HepG2 (cell line): ENCODE results near the gene PRKN. TPM values are rescaled to one million over a fixed set of nuclear protein-coding genes. Genes with fewer than 3 reads are reported as not detected.

Experiments
- ATAC-seq: fragments of 200-7000 bp; cut with Tn5 transposase; 3 replicates; pipeline ENCODE4 v1.9.1; 2020; ENCODE audit warnings: mild to moderate bottlenecking, moderate library complexity
- BruUV-seq: library from RNA; stranded (reverse); fragments of 400-500 nt; replicated peaks from 2 replicates; lab custom pipeline; 2021; lab: Mats Ljungman, UMichigan
- CTCF ChIA-PET: fragments of 300-600 bp; formaldehyde crosslinking; extraction: SDS; loops from one replicate; lab custom pipeline; 2021; ENCODE audit warnings: low total read pairs, inconsistent platforms, low intra/inter-chr PET ratio; lab: Yijun Ruan, JAX
- POLR2A ChIA-PET: fragments of 350-600 bp; sonication (Branson Sonifier 250); formaldehyde crosslinking; loops from one replicate; lab custom pipeline; 2020; ENCODE audit warnings: antibody characterized with exemption, inconsistent platforms; lab: Yijun Ruan, JAX
- DNase-seq: peaks from one replicate; pipeline ENCODE4 v3.0.0-alpha.2; 2015; ENCODE audit warnings: low spot score
- FAIRE-seq: peaks from 3 replicates; lab custom pipeline; 2011; peaks lifted over from hg19 to GRCh38; lab: Jason Lieb, UNC
- H2AFZ ChIP-seq: one replicate; pipeline ENCODE4 v1.6.1; 2011; ENCODE audit warnings: low read length, inconsistent platforms
- H3K27ac ChIP-seq: fragments of 300-600 bp; 3 replicates; pipeline ENCODE4 v1.8.0; 2011; ENCODE audit warnings: mixed run types, mild to moderate bottlenecking, mixed read lengths, low read length, inconsistent platforms; ENCODE audit not compliant: insufficient read depth; ENCODE audit errors: extremely low read length
- H3K27me3 ChIP-seq, 2 experiments: fragments of 200-600 bp in 1 of 2; 2 replicates in 1 of 2; 3 replicates in 1 of 2; pipeline versions ENCODE4 v1.6.0 to v1.8.0; 2011; ENCODE audit warnings: low read length in 2 of 2, mild to moderate bottlenecking in 2 of 2, moderate library complexity in 2 of 2, inconsistent platforms in 1 of 2; ENCODE audit not compliant: insufficient read depth in 2 of 2, control insufficient read depth in 1 of 2
- H3K36me3 ChIP-seq, 2 experiments: fragments of 200-600 bp in 1 of 2; replicated peaks in 1 of 2; 2 replicates in 1 of 2; 3 replicates in 1 of 2; pipeline versions ENCODE4 v1.5.1 to v1.8.0; 2011; ENCODE audit warnings: low read length in 2 of 2, inconsistent platforms in 1 of 2; ENCODE audit not compliant: insufficient read depth in 2 of 2, control insufficient read depth in 1 of 2
- H3K4me1 ChIP-seq: 2 replicates; pipeline ENCODE4 v1.5.1; 2012; ENCODE audit warnings: low read length, inconsistent platforms; ENCODE audit not compliant: insufficient read depth
- H3K4me2 ChIP-seq: 2 replicates; pipeline ENCODE4 v1.6.0; 2011; ENCODE audit warnings: low read depth, low read length, inconsistent platforms
- H3K4me3 ChIP-seq, 3 experiments: fragments of 200-600 bp in 1 of 3; sonication (generic), shearing (Covaris generic) in 1 of 3; replicated peaks in 1 of 3; 2 replicates each; pipeline ENCODE4 v1.5.1; 2011 to 2016; ENCODE audit warnings: low read length in 3 of 3, inconsistent platforms in 2 of 3, low read depth in 2 of 3, mild to moderate bottlenecking in 2 of 3, control low read depth in 1 of 3, mixed read lengths in 1 of 3; ENCODE audit not compliant: insufficient read depth in 1 of 3
- H3K79me2 ChIP-seq: one replicate; pipeline ENCODE4 v1.6.1; 2011; ENCODE audit warnings: low read length, inconsistent platforms; ENCODE audit not compliant: insufficient read depth
- H3K9ac ChIP-seq: 2 replicates; pipeline ENCODE4 v1.6.0; 2011; ENCODE audit warnings: mild to moderate bottlenecking, low read depth, low read length, inconsistent platforms; ENCODE audit not compliant: insufficient read depth
- H3K9me3 ChIP-seq: 2 replicates; pipeline ENCODE4 v1.5.1; 2012; ENCODE audit warnings: mild to moderate bottlenecking, low read length
- H4K20me1 ChIP-seq: 2 replicates; pipeline ENCODE4 v1.6.0; 2011; ENCODE audit warnings: inconsistent platforms, mild to moderate bottlenecking, low read length, moderate library complexity; ENCODE audit not compliant: insufficient read depth
- CEBPB ChIP-seq: IDR thresholded peaks from 2 replicates; pipeline ENCODE4 v1.6.1; 2011; ENCODE audit warnings: low read depth, low read length, improper control_type of control experiment, borderline replicate concordance
- ELF3 ChIP-seq: IDR thresholded peaks from 2 replicates; pipeline ENCODE4 v1.6.1; 2016; ENCODE audit warnings: missing genetic modification reagents, missing compliant biosample characterization
- GRHL1 ChIP-seq: sonication (generic); formaldehyde crosslinking; conservative IDR thresholded peaks from 2 replicates; pipeline ENCODE4 v1.8.0; 2022; ENCODE audit warnings: missing genetic modification reagents
- MLLT10 ChIP-seq: sonication (generic); formaldehyde crosslinking; IDR thresholded peaks from 2 replicates; pipeline ENCODE4 v1.4.0; 2020; ENCODE audit warnings: missing genetic modification reagents
- RFXANK ChIP-seq: IDR thresholded peaks from 2 replicates; pipeline ENCODE4 v1.6.1; 2016
- RXRB ChIP-seq: IDR thresholded peaks from 2 replicates; pipeline ENCODE4 v1.6.1; 2016; ENCODE audit warnings: borderline replicate concordance, missing genetic modification reagents, missing compliant biosample characterization
- SETDB1 ChIP-seq: sonication (generic); formaldehyde crosslinking; IDR thresholded peaks from 2 replicates; pipeline ENCODE4 v1.5.1; 2020; ENCODE audit warnings: missing genetic modification reagents, mild to moderate bottlenecking, borderline replicate concordance
- SRSF1 ChIP-seq: fragments of 200-400 bp; formaldehyde crosslinking; optimal IDR thresholded peaks from 2 replicates; pipeline ENCODE3; 2017; ENCODE audit warnings: mild to moderate bottlenecking, low read depth, low read length, moderate library complexity
- TCF7 ChIP-seq: sonication (generic); IDR thresholded peaks from 2 replicates; pipeline ENCODE4 v1.6.1; 2016; ENCODE audit warnings: antibody characterized with exemption, low read depth
- YY1 ChIP-seq: IDR thresholded peaks from 2 replicates; pipeline ENCODE4 v1.6.1; 2011; ENCODE audit warnings: low read length, low read depth, moderate library complexity, mild to moderate bottlenecking; ENCODE audit not compliant: insufficient read depth, insufficient replicate concordance
- ZBTB43 ChIP-seq: sonication (generic); formaldehyde crosslinking; conservative IDR thresholded peaks from 2 replicates; pipeline ENCODE4 v1.4.0; 2020; ENCODE audit warnings: missing genetic modification reagents
- ZBTB7A ChIP-seq: sonication (generic); formaldehyde crosslinking; IDR thresholded peaks from 2 replicates; pipeline ENCODE4 v1.8.0; 2022; ENCODE audit warnings: mild to moderate bottlenecking, missing genetic modification reagents
- ZFP82 ChIP-seq: sonication (generic); formaldehyde crosslinking; IDR thresholded peaks from 2 replicates; pipeline ENCODE4 v1.5.1; 2020; ENCODE audit warnings: mild to moderate bottlenecking, missing genetic modification reagents, borderline replicate concordance
- ZNF121 ChIP-seq: sonication (generic); formaldehyde crosslinking; IDR thresholded peaks from 2 replicates; pipeline ENCODE4 v1.5.0; 2020; ENCODE audit warnings: mild to moderate bottlenecking, missing genetic modification reagents
- ZNF33B ChIP-seq: sonication (generic); formaldehyde crosslinking; IDR thresholded peaks from 2 replicates; pipeline ENCODE4 v1.5.1; 2020; ENCODE audit warnings: mild to moderate bottlenecking, missing genetic modification reagents
- WGBS: methylation state at CpG from one replicate; pipeline ENCODE4 v1.1.6; 2017; ENCODE audit warnings: low lambda C conversion rate; 5-methylcytosine and 5-hydroxymethylcytosine counted together
- in situ Hi-C: cut with HindIII; loops from 2 replicates; pipeline ENCODE4 v1.10.0; 2017; ENCODE audit warnings: low pct_unique_long_range_greater_than_20kb; ENCODE audit not compliant: extremely low pct_ligation_motif_present
- intact Hi-C: fragments of 100-400 bp; cut with micrococcal nuclease; formaldehyde crosslinking; loops from one replicate; pipeline ENCODE4 v1.10.0; 2022; ENCODE audit not compliant: unreplicated experiment
- polyA plus RNA-seq, 8 experiments: library from polyadenylated mRNA; depleted of rRNA in 3 of 8; stranded (reverse) in 7 of 8; unstranded in 1 of 8; fragments of >200 nt; fragmentation: Illumina TruSeq in 4 of 8; extraction: Trizol in 4 of 8; gene quantifications; 2 replicates each; pipeline versions ENCODE4 v1.2.1 to v1.2.3, GENCODE V29; 2011 to 2016; ENCODE audit warnings: low read depth in 4 of 8, missing spikeins in 1 of 8, mixed read lengths in 1 of 8; ENCODE audit not compliant: insufficient read depth in 1 of 8
- total RNA-seq, 5 experiments: library from RNA; depleted of rRNA; stranded (reverse); fragments of >200 nt; fragmentation: Illumina TruSeq; extraction: Trizol; gene quantifications; 2 replicates each; pipeline ENCODE4 v1.2.3, GENCODE V29; 2016; ENCODE audit warnings: low read depth in 1 of 5
- TF ChIP-seq, protein P1 (sequence below): sonication (generic); formaldehyde crosslinking; IDR thresholded peaks from 2 replicates; pipeline ENCODE4 v1.5.1; 2020; ENCODE audit warnings: mild to moderate bottlenecking, missing genetic modification reagents, borderline replicate concordance
- TF ChIP-seq, protein P2 (sequence below): sonication (generic); formaldehyde crosslinking; IDR thresholded peaks from 2 replicates; pipeline ENCODE4 v1.4.0; 2020; ENCODE audit warnings: mild to moderate bottlenecking, missing genetic modification reagents

Gene PRKN
- total and polyA plus RNA-seq, 2 of the 13 experiments (the other 11 are each of a cell fraction or from before 2014, with no cell fraction given), result 0.31 to 0.44 TPM

DNA sequence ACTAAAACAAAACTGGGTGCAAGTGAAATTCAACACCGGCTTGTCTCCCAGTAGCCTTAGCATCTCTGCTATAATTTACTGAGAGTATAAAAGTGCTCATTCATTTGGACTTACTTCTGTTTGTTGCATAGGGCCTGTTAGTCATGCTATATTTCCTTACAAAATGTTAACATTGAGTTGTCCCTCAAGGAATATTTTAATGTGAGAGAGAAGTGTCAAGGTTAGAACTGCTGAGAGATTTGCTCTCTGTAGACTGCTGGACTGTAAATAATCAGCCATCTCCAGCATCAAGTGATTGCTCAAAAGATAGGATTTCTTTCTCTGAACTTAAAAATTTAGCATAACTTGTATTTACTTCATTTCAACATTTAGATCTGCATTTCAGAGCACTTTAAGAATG lies 1125.2 kb downstream of the PRKN start:
- no peaks in the 10 kb centered on the region for H4K20me1 ChIP-seq
- FAIRE-seq, result no peak
- H3K4me1 ChIP-seq, result no peaks in the 10 kb centered on the region
- CTCF ChIA-PET, result no interaction called here
- no peak overlapping the region for H2AFZ ChIP-seq
- H3K9ac ChIP-seq, result no peak overlapping the region
- no peaks in the 10 kb centered on the region for H3K79me2 ChIP-seq
- BruUV-seq, result no TSS peak
- in situ Hi-C loops, result no loop called here
- H3K36me3 ChIP-seq, result no peaks in the 10 kb centered on the region
- H3K4me2 ChIP-seq, result no peak overlapping the region
- intact Hi-C loops, result no loop called here
- no peak overlapping the region for H3K27ac ChIP-seq
- POLR2A ChIA-PET, result no interaction called here
- no peaks in the 10 kb centered on the region; a peak in 1 of 5 replicates for H3K27me3 ChIP-seq
- 95% methylated on average over 1 of the region's 1 CpG for WGBS
- H3K4me3 ChIP-seq, result no peak overlapping the region
- no peak for ATAC-seq
- TF ChIP-seq RFXANK, result no peak
- no peak for TF ChIP-seq YY1
- no peak for TF ChIP-seq ELF3 (CRISPR knock-in tag)
- TF ChIP-seq, protein P1, sequence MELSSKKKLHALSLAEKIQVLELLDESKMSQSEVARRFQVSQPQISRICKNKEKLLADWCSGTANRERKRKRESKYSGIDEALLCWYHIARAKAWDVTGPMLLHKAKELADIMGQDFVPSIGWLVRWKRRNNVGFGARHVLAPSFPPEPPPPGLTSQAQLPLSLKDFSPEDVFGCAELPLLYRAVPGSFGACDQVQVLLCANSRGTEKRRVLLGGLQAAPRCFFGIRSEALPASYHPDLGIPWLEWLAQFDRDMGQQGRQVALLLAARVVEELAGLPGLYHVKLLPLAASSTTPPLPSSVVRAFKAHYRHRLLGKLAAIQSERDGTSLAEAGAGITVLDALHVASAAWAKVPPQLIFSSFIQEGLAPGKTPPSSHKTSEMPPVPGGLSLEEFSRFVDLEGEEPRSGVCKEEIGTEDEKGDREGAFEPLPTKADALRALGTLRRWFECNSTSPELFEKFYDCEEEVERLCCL, result no peak
- TF ChIP-seq ZNF121 (CRISPR knock-in tag), result no peak
- TF ChIP-seq ZFP82, result no peak
- TF ChIP-seq TCF7, result no peak
- TF ChIP-seq CEBPB, result no peak
- no peak for TF ChIP-seq GRHL1 (CRISPR knock-in tag)
- no peak for TF ChIP-seq ZBTB43 (CRISPR knock-in tag)
- TF ChIP-seq, protein P2, sequence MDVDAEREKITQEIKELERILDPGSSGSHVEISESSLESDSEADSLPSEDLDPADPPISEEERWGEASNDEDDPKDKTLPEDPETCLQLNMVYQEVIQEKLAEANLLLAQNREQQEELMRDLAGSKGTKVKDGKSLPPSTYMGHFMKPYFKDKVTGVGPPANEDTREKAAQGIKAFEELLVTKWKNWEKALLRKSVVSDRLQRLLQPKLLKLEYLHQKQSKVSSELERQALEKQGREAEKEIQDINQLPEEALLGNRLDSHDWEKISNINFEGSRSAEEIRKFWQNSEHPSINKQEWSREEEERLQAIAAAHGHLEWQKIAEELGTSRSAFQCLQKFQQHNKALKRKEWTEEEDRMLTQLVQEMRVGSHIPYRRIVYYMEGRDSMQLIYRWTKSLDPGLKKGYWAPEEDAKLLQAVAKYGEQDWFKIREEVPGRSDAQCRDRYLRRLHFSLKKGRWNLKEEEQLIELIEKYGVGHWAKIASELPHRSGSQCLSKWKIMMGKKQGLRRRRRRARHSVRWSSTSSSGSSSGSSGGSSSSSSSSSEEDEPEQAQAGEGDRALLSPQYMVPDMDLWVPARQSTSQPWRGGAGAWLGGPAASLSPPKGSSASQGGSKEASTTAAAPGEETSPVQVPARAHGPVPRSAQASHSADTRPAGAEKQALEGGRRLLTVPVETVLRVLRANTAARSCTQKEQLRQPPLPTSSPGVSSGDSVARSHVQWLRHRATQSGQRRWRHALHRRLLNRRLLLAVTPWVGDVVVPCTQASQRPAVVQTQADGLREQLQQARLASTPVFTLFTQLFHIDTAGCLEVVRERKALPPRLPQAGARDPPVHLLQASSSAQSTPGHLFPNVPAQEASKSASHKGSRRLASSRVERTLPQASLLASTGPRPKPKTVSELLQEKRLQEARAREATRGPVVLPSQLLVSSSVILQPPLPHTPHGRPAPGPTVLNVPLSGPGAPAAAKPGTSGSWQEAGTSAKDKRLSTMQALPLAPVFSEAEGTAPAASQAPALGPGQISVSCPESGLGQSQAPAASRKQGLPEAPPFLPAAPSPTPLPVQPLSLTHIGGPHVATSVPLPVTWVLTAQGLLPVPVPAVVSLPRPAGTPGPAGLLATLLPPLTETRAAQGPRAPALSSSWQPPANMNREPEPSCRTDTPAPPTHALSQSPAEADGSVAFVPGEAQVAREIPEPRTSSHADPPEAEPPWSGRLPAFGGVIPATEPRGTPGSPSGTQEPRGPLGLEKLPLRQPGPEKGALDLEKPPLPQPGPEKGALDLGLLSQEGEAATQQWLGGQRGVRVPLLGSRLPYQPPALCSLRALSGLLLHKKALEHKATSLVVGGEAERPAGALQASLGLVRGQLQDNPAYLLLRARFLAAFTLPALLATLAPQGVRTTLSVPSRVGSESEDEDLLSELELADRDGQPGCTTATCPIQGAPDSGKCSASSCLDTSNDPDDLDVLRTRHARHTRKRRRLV (CRISPR knock-in tag), result no peak
- TF ChIP-seq RXRB, result no peak
- no peak for TF ChIP-seq MLLT10 (CRISPR knock-in tag)
- TF ChIP-seq ZBTB7A (CRISPR knock-in tag), result no peak
- TF ChIP-seq SRSF1, result no peak
- TF ChIP-seq SETDB1 (CRISPR knock-in tag), result no peak
- TF ChIP-seq ZNF33B, result no peak
- no peak for DNase-seq
- no peaks in the 10 kb centered on the region for H3K9me3 ChIP-seq
